HG03558 (cell line): ENCODE data around the gene TAX1BP1.
"Not testable (repeated sequence)": the region's sequence is repeated elsewhere in the genome, so short reads cannot be mapped to it uniquely, and the experiment has no call there.

Source experiments
- ATAC-seq: cut with Tn5 transposase; IDR thresholded peaks from one replicate; pipeline ENCODE4 v1.9.1; 2021; ENCODE audit warnings: moderate number of reproducible peaks; ENCODE audit not compliant: unreplicated experiment; ENCODE audit errors: extremely low read depth

Gene TAX1BP1

DNA sequence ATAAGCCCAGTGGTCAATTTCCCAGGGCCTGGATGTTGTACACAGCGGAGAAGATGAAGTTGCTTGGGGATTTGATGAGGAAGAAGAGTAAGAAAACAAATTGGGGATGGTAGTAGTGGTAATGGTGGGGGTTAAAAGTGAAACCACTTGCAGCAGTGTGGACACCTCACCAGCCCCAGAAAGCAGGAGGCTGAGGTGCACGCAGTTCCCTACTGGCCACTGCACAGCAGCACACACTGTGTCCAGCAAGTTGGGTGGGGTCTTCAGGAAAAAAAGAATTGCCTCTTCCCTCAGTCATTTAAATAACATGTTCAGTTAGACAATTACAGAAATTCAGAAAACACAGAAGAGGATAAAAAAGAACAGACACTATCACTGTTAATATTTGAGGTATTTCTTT lies 96.6 kb downstream of the TAX1BP1 start:
- ATAC-seq, result no peak

DNA sequence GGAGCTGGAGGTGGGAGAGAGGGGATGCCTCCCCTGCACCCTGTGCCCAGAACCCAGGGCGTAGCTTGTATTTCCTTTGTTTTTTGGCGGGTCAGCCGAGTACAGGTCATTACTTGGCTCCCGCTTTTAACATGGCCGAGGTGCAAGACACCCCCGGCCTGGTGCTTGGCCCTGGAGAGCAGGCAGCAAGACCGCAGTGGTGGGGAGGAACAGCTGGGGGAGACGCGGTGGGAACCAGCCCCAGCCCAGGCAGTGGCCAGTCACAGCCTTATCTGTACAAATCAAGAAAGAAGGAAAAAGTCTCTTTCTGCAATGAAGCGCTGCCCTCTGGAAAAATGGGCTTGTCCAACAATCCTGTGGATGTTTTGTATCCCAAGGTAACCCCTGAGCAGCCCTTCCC lies 99.1 kb downstream of the TAX1BP1 start:
- ATAC-seq, result no peak

DNA sequence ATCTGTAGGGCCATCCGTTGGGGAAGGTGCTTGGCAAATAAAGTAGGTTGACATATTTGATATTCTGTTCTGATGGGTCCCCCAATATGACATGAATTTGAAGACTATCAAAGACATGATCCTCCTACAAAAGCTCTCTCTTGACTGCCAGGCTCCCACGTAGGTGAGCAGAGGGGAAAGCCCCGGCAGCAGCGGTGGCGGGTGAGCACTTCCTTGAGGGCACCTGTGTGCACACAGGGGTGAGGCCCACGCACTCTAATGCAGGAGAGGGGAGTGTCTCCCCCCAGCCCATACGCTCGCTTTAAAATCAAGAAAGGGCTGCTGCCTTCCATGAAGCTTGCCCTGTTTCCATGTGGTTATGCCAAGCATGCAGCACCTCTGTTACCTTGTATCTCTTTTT lies 100.4 kb downstream of the TAX1BP1 start:
- ATAC-seq, result no peak

DNA sequence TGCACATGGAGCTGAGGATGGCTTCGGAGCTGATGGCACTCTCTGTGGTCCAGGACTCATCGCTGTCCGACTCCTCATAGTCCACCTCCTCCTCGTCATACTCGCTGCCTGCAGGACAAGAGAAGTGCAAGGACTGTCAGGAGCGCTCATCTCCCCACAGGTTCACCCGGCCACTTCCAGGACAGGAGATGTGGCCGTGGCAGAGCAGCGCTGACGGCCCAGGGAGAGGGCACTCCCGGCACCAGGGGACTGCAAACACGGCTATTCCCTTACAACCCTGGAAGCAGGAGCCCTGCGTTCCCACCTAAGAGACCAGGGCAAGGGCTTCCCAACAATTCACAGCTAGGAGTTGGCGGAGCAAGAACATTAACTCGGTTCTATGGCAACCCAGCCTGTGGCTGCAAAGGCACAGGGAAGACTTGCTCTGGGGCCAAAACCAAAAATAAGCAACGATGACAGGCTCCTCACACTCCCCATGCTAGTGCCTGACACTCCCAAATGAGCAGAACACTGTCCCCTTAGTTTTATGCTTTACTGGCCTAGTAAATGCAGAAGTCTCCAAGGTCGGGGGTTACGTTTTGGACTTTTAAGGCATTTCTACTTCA lies 100.9 kb downstream of the TAX1BP1 start:
- ATAC-seq, result no peak

DNA sequence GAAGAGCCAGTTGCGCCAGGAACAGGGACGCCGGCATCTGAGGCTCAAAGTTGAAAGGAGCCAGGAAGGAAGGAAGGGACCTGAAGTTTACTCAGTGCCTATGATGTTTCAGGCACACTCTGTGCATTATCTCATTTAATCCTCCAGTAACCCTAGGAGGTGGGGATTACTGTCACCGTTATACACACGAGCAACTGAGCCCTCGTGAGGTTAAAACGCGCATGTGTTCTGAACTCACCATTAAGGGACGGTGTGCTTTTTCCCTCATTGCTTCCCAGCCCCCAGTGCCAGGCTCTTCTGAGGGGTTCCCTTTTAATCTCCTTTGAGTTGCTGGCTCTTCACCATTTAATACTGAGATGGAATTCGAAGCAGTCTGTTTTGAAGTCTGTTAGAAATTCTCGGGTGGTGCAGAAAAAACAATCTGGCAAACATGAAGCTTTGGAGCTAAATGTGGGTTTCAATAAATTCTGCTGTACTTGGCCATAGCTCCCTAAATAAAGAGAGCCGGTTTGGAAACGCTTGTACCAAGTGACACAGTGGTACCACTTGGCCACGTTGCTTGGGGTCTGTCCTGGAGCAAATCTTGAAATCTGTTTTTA lies 102.2 kb downstream of the TAX1BP1 start:
- no peak for ATAC-seq

DNA sequence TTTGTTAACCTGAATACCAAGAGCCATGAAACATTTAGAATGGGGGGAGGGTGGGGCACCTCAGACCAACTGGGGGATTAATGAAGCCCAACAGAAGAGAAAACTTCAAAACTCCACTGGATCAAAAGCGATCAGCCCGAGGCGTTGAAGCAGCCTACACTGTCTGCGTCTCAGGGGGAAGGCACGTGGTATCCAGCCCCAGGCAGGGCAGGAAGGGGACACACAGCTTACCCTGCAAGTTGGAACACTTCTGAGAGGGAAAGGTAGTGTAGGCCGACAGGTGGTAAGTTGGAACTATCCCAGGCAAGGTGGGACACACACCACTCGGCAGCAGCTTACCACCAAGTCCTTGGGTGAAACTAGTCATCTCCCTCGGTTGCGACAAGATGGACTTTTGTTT lies 102.9 kb downstream of the TAX1BP1 start:
- ATAC-seq, result no peak

DNA sequence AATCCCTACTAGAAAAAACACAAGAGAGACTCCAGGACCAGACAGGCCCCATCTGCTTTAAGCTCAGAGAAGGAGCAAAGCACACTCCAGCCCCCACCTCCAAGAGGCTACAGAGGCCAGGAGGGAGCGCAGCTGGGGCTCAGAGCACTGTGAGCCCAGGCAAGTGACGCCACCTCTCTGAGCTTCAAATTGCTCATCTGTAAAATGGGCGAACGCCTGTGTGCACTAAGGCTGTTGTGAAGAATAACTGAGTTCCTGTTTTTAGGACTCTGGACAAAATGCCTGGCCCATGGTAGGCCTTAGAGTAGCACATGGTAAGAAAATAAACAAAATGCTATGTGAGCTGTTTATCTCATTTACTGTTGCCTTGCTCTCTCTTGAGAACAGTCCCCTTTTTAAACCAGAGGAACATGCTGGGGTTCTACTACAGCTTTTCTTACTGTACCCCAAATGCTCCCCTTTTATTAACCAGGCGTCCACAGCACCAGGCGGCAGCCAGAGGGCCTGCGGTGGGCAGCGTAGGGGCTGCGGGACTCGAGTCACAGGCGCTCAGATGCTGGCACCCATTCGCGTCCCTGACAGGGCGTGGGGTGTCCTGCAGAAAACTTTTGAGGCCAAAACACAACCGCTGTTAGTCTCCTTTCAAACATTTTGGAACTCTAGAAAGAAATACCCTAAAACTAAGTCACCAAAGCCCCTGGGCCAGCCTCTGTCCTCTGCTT lies 103.8 kb downstream of the TAX1BP1 start:
- no peak for ATAC-seq

DNA sequence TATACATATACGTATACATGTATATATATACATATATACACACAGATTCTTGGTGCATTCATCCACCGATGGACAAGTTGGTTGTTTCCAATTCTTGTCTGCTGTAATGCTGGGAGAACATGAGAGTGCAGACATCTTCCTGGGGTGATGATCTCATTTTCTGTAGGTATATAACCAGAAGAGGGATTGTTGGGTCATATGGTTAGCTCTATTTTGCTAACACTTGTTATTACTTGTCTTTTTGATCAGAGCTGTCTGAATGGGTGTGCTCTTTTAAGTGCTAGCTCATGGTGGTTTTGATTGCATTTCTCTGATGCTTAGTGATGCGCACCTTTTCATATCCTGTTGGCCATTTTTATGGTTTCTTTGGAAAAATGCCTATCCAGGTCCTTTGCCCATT lies 106.4 kb downstream of the TAX1BP1 start:
- no peak for ATAC-seq

DNA sequence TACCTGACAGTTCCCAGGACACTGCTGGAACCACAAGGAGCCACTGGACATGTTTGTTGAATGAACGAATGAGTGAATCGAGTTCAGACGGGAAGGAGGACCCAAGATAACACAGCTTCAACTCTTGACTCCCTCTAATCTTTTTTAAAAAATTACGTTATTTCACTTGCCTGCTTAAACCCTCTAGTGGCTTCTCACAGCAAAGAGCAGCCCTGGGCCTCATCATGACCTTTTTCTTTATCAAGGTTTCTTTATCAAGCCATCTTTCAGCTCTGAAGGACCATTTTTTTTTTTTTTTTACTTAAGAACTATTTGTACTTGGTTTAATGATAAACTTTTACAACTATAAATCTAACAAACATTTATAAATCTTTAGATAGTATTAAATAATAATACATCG lies 110.6 kb downstream of the TAX1BP1 start:
- ATAC-seq, result no peak

DNA sequence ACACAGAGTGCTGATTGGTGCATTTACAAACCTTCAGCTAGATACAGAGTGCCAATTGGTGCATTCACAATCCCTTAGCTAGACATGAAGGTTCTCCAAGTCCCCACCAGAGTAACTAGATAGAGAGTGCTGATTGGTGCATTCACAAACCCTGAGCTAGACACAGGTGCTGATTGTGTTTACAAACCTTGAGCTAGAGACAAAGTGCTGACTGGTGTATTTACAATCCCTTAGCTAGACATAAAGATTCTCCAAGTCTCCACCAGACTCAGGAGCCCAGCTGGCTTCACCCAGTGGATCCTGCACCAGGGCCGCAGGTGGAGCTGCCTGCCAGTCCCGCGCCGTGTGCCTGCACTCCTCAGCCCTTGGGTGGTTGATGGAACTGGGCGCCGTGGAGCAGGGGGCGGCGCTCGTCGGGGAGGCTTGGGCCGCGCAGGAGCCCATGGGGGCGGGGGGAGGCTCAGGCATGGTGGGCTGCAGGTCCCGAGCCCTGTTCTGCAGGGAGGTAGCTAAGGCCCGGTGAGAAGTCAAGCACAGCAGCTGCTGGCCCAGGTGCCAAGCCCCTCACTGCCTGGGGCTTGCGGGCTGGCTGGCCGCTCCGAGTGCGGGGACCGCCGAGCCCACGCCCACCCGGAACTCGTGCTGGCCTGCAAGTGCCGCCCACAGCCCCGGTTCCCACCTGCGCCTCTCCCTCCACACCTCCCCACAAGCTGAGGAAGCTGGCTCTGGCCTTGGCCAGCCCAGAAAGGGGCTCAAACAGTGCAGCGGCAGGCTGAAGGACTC lies 116.9 kb downstream of the TAX1BP1 start:
- ATAC-seq, result not testable (repeated sequence)

DNA sequence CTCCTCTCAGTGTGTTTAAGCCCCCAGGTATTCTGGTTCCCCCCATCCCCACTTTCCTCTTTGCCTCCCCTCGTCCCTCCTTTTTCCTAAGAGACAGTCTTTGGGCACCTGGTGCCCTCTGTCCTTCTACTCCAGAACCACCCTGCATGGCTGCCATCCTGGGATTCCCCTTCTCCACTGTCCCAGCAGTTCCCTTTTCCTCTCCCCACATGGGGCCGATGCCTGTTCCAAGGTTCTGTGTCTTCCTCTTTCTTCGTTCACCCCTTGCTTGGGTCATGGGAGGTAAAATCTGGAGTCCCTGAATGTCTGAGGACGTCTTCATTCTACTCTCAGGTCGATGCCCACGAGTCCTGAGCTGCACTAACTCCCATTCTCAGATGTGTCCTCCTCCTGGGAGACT lies 120.8 kb downstream of the TAX1BP1 start:
- ATAC-seq, result no peak

DNA sequence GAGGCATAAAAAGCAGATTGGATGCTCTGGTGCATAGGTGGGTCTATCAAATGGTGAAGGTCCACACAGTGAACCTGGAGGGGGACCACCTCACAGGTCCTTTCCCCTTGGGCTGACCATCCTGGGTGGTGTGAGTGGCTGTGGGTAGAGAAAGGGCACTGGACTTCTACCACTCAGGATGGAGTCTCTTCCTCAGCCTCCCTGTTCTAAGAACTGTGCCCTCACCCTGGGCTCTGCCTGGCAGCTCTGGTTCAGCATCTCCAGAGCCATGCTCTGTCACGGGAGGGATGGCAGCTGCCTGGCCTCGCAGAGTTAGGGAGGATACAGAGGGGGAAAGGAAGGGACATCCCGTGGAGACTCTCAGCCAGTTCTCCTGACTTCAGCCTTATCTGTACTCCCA lies 121.8 kb downstream of the TAX1BP1 start:
- no peak for ATAC-seq

DNA sequence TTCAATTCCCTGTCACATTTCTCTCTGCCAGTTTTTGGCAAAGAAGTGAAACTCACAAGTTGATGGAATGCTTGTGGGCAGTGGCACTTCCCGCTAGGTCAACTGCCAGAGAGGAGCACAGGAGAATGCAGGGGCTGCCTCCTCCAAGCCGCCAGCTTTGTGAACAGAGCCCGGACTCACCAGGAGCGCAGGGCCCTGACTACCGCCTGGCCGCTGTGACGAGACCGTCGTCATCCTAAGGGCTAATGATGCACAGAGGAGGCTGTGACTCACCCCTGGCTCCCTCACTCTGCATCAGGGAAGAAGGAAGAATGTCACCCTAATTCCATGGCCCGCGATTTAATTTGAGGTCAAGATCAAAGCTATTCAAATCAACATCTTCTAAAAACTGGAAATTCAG lies 123.9 kb downstream of the TAX1BP1 start:
- no peak for ATAC-seq

DNA sequence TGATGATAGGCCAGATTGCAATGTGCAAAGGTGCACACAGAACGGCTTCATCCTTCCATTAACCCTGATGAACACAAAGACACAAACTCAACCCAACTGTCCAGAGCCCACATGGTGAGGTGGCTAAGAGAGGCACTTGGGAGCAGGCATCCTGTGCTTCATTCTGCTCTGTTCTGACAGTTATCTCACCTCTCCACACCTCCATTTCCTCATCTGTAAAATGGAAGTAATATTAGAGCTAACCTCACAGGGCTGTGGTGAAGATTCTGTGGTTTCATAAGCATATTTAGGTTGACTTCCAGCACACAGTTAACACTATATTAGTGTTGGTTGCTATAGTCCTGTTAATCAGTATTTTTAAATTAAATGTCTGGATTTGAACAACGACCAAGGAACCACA lies 126.3 kb downstream of the TAX1BP1 start:
- no peak for ATAC-seq

DNA sequence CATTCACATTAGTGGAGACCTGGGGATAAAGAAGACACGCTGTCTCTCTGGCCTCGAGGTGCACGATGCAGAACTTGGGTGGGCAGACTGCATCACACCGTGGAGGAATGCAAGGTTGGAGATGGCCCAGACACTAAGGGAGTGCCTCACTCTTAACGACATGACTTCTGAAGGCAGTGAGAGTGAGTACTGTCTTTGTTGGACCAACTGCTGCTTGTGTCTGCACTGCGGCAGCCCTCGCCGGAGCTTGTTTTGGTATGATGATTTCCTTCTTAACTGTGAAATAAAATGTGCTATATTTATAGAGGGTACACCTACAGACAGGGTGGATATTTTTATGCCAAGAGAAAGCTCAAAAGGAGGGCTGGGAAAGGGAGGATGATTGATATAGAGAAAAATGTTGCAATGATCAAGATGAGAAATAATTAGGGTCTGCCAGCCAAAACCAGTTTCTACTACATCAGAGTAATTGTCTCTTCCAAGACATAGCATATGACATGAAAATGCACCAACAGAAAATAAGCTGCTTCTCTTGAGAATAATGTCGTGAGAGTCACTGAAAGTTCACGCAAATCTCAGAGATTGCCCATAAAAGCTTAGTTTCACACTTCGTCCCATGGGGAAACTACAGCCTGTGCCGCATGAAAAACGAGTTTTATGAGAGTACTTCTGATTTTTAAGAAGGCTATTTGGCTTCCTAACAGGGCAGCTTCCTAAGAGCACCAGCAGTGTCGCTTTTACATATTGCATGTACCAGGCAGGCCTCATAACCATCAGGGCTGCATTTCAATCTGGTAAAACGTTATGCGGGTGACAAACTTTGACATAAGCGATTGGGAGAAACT lies 127.1 kb downstream of the TAX1BP1 start:
- no peak for ATAC-seq

DNA sequence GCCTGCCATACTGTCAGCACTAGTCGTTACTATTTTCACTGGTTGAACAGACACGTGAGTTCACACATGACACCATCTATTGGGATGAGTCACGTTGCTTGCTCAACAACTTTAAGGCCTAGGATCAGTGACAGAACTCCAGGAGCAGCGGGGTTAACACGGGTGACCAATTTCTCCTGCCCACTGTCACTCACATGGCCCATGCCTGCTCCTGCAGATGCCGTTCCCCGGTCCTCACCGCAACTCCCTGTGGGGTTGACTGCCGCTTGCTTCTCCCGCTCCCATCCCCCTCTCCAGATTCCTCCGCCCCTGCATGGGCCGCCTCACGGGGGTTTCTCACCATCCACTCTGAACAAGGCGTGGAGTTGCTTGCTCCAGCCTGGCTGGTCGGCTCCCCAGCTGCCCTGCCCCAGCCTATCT lies 128.2 kb downstream of the TAX1BP1 start:
- no peak for ATAC-seq

DNA sequence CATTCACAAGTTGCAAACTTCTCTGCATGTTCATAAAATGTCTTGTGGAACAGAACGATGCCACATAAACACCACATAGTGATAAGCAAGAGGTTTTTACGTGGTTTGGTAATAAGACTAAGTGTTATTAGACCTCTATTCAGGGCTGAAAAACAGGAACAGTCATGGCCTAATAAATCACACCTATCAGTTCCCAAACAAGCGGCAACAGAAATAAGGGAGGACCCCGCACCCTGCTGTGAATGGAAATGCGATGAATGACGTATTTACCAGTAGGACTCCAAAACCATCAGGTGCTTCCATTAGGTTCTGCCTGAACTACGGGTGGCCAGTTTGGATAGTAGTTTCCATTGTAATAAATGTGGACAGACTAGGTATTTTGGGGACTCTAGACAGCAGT lies 129.1 kb downstream of the TAX1BP1 start:
- no peak for ATAC-seq

DNA sequence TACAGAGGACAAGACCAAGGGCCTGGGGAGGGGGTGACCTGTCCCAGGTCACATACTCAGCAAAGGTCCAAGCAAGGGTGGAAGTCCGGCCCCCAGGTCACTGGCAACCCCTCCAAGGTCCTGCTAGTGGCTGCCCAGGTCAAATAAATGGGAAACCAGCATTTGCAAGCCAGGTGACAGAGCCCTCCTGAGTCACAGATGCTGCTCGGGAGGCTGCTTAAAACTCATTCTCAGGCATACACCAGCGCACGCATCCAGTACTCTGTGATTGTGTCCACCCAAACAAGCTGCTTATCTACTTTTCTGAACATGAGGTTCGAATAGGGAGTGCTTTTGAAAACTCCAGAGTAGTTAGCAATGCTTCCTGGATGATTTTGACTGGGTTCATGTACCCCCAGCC lies 130.6 kb downstream of the TAX1BP1 start:
- no peak for ATAC-seq

DNA sequence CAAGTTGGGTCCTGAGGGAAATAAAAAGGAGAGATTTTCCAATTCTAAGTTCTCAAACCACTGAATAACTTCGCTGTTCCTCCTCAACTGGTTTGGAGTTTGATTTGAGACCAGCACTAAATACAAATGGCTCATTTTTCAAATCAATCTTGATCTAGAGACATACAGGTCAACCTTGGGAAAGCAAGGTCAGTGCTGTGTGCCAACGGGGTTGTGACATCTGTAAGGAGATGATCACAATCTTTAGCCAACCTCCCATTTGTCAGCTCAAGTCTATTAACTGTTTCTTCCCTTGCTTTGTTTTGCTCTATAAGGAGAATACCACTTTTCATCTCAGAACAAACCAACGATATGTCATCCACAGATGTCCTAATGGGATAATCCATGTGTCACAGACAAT lies 131.1 kb downstream of the TAX1BP1 start:
- ATAC-seq, result no peak

DNA sequence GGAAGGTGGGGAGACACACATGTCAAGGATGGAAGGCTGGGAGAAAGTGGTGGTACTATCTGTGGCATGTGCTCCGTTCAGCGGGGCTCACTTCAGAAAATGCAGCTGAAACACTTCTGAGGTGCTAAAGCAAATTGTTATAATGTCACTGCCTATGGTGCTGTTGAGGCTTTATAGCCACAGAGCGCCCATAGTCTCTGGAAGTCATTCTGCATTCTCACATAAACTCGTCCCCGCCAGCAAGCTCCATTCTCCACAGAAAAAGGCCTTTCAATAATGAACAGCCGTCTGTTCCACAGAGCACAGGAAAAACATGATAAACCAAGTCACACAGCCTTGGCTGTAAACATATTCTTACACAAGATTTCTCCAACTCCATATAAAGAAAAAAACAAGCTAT lies 131.9 kb downstream of the TAX1BP1 start:
- no peak for ATAC-seq
